ENCODE data around the gene TRRAP.

- TF ChIP-seq CTCF (conservative IDR thresholded peaks at IDR 0.05; ENCODE audit: low read depth in 2 of 2), result no peak
- no peak for TF ChIP-seq ZNF331 (CRISPR knock-in tag; IDR thresholded peaks at IDR 0.05; ENCODE audit: low read depth)
- TF ChIP-seq POLR2AphosphoS5 (IDR thresholded peaks at IDR 0.05; ENCODE audit: low read depth), result no peak
- no peak for TF ChIP-seq ZNF462 (CRISPR knock-in tag; IDR thresholded peaks at IDR 0.05)
- no peak for TF ChIP-seq CREB1 (CRISPR knock-in tag; IDR thresholded peaks at IDR 0.05; ENCODE audit: low read depth)
Observed at GRCh38 chr7:99011706-99012404, 133.5 kb downstream of the TRRAP start.

Measured in GM23338 (cell line).